OCI-LY7 (cell line): Measurements from ENCODE around the gene DTX1. TPM values are rescaled to one million over a fixed set of nuclear protein-coding genes. Genes with fewer than 3 reads are reported as not detected.

Experiments
- BruUV-seq: library from RNA; stranded (reverse); fragments of 400-500 nt; replicated peaks from 2 replicates; lab custom pipeline; 2021; lab: Mats Ljungman, UMichigan
- CTCF ChIA-PET: fragments of 300-600 bp; sonication (Branson Sonifier 250); formaldehyde crosslinking; loops from one replicate; lab custom pipeline; 2022; ENCODE audit warnings: antibody characterized with exemption; ENCODE audit not compliant: unreplicated experiment; lab: Charles Lee
- POLR2A ChIA-PET: fragments of 300-600 bp; sonication (Branson Sonifier 250); formaldehyde crosslinking; loops from one replicate; lab custom pipeline; 2022; ENCODE audit warnings: antibody characterized with exemption; lab: Charles Lee
- DNase-seq: peaks from one replicate; pipeline ENCODE4 v3.0.0-alpha.2; 2015; ENCODE audit warnings: low spot score
- H2AFZ ChIP-seq: fragments of 200-600 bp; sonication (generic), shearing (Covaris generic); 2 replicates; pipeline ENCODE4 v1.6.1; 2014; ENCODE audit warnings: mild to moderate bottlenecking, antibody characterized with exemption, low read length, moderate library complexity
- H3K27ac ChIP-seq: fragments of 200-600 bp; sonication (generic); 2 replicates; pipeline ENCODE4 v1.5.1; 2014; ENCODE audit warnings: mixed run types, low read depth, mild to moderate bottlenecking, moderate library complexity, low read length, inconsistent platforms; ENCODE audit not compliant: poor library complexity, severe bottlenecking
- H3K36me3 ChIP-seq: fragments of 200-600 bp; sonication (generic); 2 replicates; pipeline ENCODE4 v1.6.1; 2014; ENCODE audit warnings: mild to moderate bottlenecking, antibody characterized with exemption, low read length, moderate library complexity, mixed read lengths; ENCODE audit not compliant: insufficient read depth
- H3K4me1 ChIP-seq: fragments of 200-600 bp; sonication (generic); 2 replicates; pipeline ENCODE4 v1.5.1; 2014; ENCODE audit warnings: mild to moderate bottlenecking, low read length; ENCODE audit not compliant: insufficient read depth, poor library complexity, severe bottlenecking
- H3K4me2 ChIP-seq: fragments of 200-600 bp; sonication (generic); 2 replicates; pipeline ENCODE4 v1.6.1; 2014; ENCODE audit warnings: mild to moderate bottlenecking, low read length
- H3K4me3 ChIP-seq: fragments of 200-600 bp; sonication (generic); 2 replicates; pipeline ENCODE4 v1.5.1; 2014; ENCODE audit warnings: mild to moderate bottlenecking, low read depth, low read length; ENCODE audit not compliant: poor library complexity, severe bottlenecking
- H3K79me2 ChIP-seq: fragments of 200-600 bp; sonication (generic); 2 replicates; pipeline ENCODE4 v1.6.1; 2016; ENCODE audit warnings: low read depth, mild to moderate bottlenecking, low read length, moderate library complexity, mixed read lengths; ENCODE audit not compliant: insufficient read depth
- H3K9me2 ChIP-seq: fragments of 200-600 bp; sonication (generic); 2 replicates; pipeline ENCODE4 v1.6.1; 2016; ENCODE audit warnings: mild to moderate bottlenecking, low read length, mixed read lengths; ENCODE audit not compliant: insufficient read depth
- H3K9me3 ChIP-seq: fragments of 200-600 bp; sonication (generic); 2 replicates; pipeline ENCODE4 v1.6.1; 2014; ENCODE audit warnings: mild to moderate bottlenecking, mixed run types, low read length, mixed read lengths
- H4K20me1 ChIP-seq: fragments of 200-600 bp; sonication (generic); 2 replicates; pipeline ENCODE4 v1.6.1; 2014; ENCODE audit warnings: mild to moderate bottlenecking, antibody characterized with exemption, low read length, moderate library complexity, mixed read lengths; ENCODE audit not compliant: insufficient read depth
- CTCF ChIP-seq: fragments of 200-600 bp; sonication (generic); conservative IDR thresholded peaks from 2 replicates; pipeline ENCODE4 v1.5.1; 2014; ENCODE audit warnings: mild to moderate bottlenecking, antibody characterized with exemption, low read length, moderate library complexity, mixed read lengths
- EZH2phosphoT487 ChIP-seq: fragments of 200-600 bp; sonication (generic); IDR thresholded peaks from 2 replicates; pipeline ENCODE4 v1.6.1; 2018; ENCODE audit warnings: low read depth, borderline replicate concordance, mild to moderate bottlenecking, mixed run types, antibody characterized with exemption, low read length, moderate library complexity, mixed read lengths
- intact Hi-C: fragments of 100-400 bp; cut with micrococcal nuclease; formaldehyde crosslinking; loops from one replicate; pipeline ENCODE4 v1.10.0; 2022; ENCODE audit not compliant: unreplicated experiment
- total RNA-seq, 2 experiments: library from RNA; depleted of rRNA in 1 of 2; stranded (reverse); fragments of >200 nt in 1 of 2; shearing (Covaris generic) in 1 of 2; gene quantifications; 2 replicates each; pipeline ENCODE4 v1.2.3, GENCODE V29; 2014 to 2022

Gene DTX1
- total RNA-seq, 2 experiments from 2014 or later: 293 to 535 TPM

GRCh38 chr12:113145720-113146551 is 89.4 kb downstream of the DTX1 start:
- ChIA-PET POLR2A (interaction anchor here (0.7 to 0.8 kb wide), 3 partner anchors 17 to 37 kb away, joined by 4 to 5 read pairs (median 4); no protein-coding TSS in a partner anchor), CTCF (no interaction called here)
- peaks cover 38% of the 10 kb centered on the region for H3K4me1 ChIP-seq
- no TSS peak for BruUV-seq
- H3K9me2 ChIP-seq: no peaks in the 10 kb centered on the region
- no peaks in the 10 kb centered on the region for H3K36me3 ChIP-seq
- no peak overlapping the region for H3K4me3 ChIP-seq
- no peak for DNase-seq
- H3K27ac ChIP-seq: no peak overlapping the region
- no peaks in the 10 kb centered on the region for H3K79me2 ChIP-seq
- TF ChIP-seq EZH2phosphoT487 (no peak), CTCF (no peak)
- intact Hi-C loops: no loop called here
- H3K9me3 ChIP-seq: no peaks in the 10 kb centered on the region
- no peak overlapping the region; the same call in 1 of the 2 replicates for H3K4me2 ChIP-seq
- no peak overlapping the region; the same call in 1 of the 2 replicates for H2AFZ ChIP-seq
- H4K20me1 ChIP-seq: no peaks in the 10 kb centered on the region

- ChIA-PET CTCF (interaction anchor here (0.8 kb wide), 1 partner anchor 15 kb away, joined by 3 read pairs; no protein-coding TSS in a partner anchor), POLR2A (interaction anchor here (0.8 to 1.3 kb wide), 2 partner anchors 13 to 36 kb away, joined by 4 to 5 read pairs; no protein-coding TSS in a partner anchor)
- peaks cover 34% of the 10 kb centered on the region for H3K4me1 ChIP-seq
- no peak overlapping the region for H3K27ac ChIP-seq
- no peak overlapping the region for H2AFZ ChIP-seq
- H3K4me2 ChIP-seq: no peak overlapping the region
- no peak overlapping the region for H3K4me3 ChIP-seq
- DNase-seq: no peak
- no peaks in the 10 kb centered on the region for H3K9me3 ChIP-seq
- intact Hi-C loops: no loop called here
- no TSS peak for BruUV-seq
- H3K79me2 ChIP-seq: no peaks in the 10 kb centered on the region
- no peaks in the 10 kb centered on the region for H3K9me2 ChIP-seq
- TF ChIP-seq CTCF (no peak), EZH2phosphoT487 (no peak)
- H3K36me3 ChIP-seq: no peaks in the 10 kb centered on the region
- H4K20me1 ChIP-seq: no peaks in the 10 kb centered on the region
Measured at GRCh38 chr12:113146999-113147398, 90.5 kb downstream of the DTX1 start.

Other genes with a start within 250 kb of the DTX1 start
- gene OAS1, start 149.8 kb upstream of the DTX1 start, total RNA-seq (2014; rRNA removed; shearing (Covaris generic)): 40.3 and 49.6 TPM in 2 replicates
- 53.7 and 56.3 TPM in 2 replicates for gene OAS1, start 149.8 kb upstream of the DTX1 start, total RNA-seq (2022)
- 0.79 and 4.7 TPM in 2 replicates for gene OAS3, start 118.3 kb upstream of the DTX1 start, total RNA-seq (2014; rRNA removed; shearing (Covaris generic))
- 5.4 and 9.2 TPM in 2 replicates for gene OAS3, start 118.3 kb upstream of the DTX1 start, total RNA-seq (2022)
- gene OAS2, start 78.2 kb upstream of the DTX1 start, total RNA-seq (2014; rRNA removed; shearing (Covaris generic)): 22.7 and 33.2 TPM in 2 replicates
- 46.8 and 52.6 TPM in 2 replicates for gene OAS2, start 78.2 kb upstream of the DTX1 start, total RNA-seq (2022)
- gene RASAL1, start 79.0 kb downstream of the DTX1 start, total RNA-seq (2014; rRNA removed; shearing (Covaris generic)): 69.1 and 89.1 TPM in 2 replicates
- 67.5 and 74.4 TPM in 2 replicates for gene RASAL1, start 79.0 kb downstream of the DTX1 start, total RNA-seq (2022)
- 14.0 and 26.9 TPM in 2 replicates for gene CFAP73, start 93.0 kb downstream of the DTX1 start, total RNA-seq (2014; rRNA removed; shearing (Covaris generic))
- 37.4 and 39.2 TPM in 2 replicates for gene CFAP73, start 93.0 kb downstream of the DTX1 start, total RNA-seq (2022)
- gene DDX54, start 128.7 kb downstream of the DTX1 start, total RNA-seq (2014; rRNA removed; shearing (Covaris generic)): 86.0 and 87.2 TPM in 2 replicates
- gene DDX54, start 128.7 kb downstream of the DTX1 start, total RNA-seq (2022): 145 and 150 TPM in 2 replicates
- gene RITA1, start 129.0 kb downstream of the DTX1 start, total RNA-seq (2014; rRNA removed; shearing (Covaris generic)): 72.5 and 90.8 TPM in 2 replicates
- 59.5 and 68.6 TPM in 2 replicates for gene RITA1, start 129.0 kb downstream of the DTX1 start, total RNA-seq (2022)
- gene TPCN1, start 164.7 kb downstream of the DTX1 start, total RNA-seq (2014; rRNA removed; shearing (Covaris generic)): 72.4 and 96.0 TPM in 2 replicates
- 160 and 177 TPM in 2 replicates for gene TPCN1, start 164.7 kb downstream of the DTX1 start, total RNA-seq (2022)